Karpas-422 (cell line): Measurements from ENCODE around the gene NPAS3. TPM values are rescaled to one million over a fixed set of nuclear protein-coding genes. Genes with fewer than 3 reads are reported as not detected.

ENCODE experiments used
- DNase-seq: peaks from one replicate; pipeline ENCODE4 v3.0.0-alpha.2; 2015
- H2AFZ ChIP-seq: fragments of 200-600 bp; sonication (generic); 2 replicates; pipeline ENCODE4 v1.6.1; 2014; ENCODE audit warnings: antibody characterized with exemption, low read length, mixed read lengths
- H3K27ac ChIP-seq: fragments of 200-600 bp; sonication (generic); 2 replicates; pipeline ENCODE4 v1.5.1; 2014; ENCODE audit warnings: mild to moderate bottlenecking, low read length, moderate library complexity
- H3K27me3 ChIP-seq: fragments of 200-600 bp; sonication (generic); 2 replicates; pipeline ENCODE4 v1.6.1; 2014; ENCODE audit warnings: low read length, mixed read lengths
- H3K36me3 ChIP-seq: fragments of 200-600 bp; sonication (generic); 2 replicates; pipeline ENCODE4 v1.6.1; 2014; ENCODE audit warnings: low read length, mixed read lengths; ENCODE audit not compliant: insufficient read depth
- H3K4me1 ChIP-seq: fragments of 200-600 bp; sonication (generic); 2 replicates; pipeline ENCODE4 v1.6.1; 2014; ENCODE audit warnings: mild to moderate bottlenecking, low read length, mixed read lengths
- H3K4me2 ChIP-seq: fragments of 200-600 bp; sonication (generic); 2 replicates; pipeline ENCODE4 v1.6.1; 2014; ENCODE audit warnings: low read length, low read depth, mild to moderate bottlenecking; ENCODE audit not compliant: poor library complexity, severe bottlenecking
- H3K4me3 ChIP-seq: fragments of 200-600 bp; sonication (generic); 2 replicates; pipeline ENCODE4 v1.5.1; 2014; ENCODE audit warnings: mild to moderate bottlenecking, antibody characterized with exemption, low read length, mixed read lengths
- H3K79me2 ChIP-seq: fragments of 200-600 bp; sonication (generic); 2 replicates; pipeline ENCODE4 v1.6.1; 2014; ENCODE audit warnings: mild to moderate bottlenecking, low read length, mixed read lengths
- H3K9ac ChIP-seq: fragments of 200-600 bp; sonication (generic); 2 replicates; pipeline ENCODE4 v1.6.0; 2014; ENCODE audit warnings: low read length
- H3K9me2 ChIP-seq: fragments of 200-600 bp; sonication (generic), shearing (Covaris generic); replicated peaks from 2 replicates; pipeline ENCODE4 v1.6.0; 2014; ENCODE audit warnings: mild to moderate bottlenecking, low read length, moderate library complexity; ENCODE audit not compliant: insufficient read depth
- H3K9me3 ChIP-seq: fragments of 300-700, 200-600 bp; sonication (generic); 2 replicates; pipeline ENCODE4 v1.6.1; 2014; ENCODE audit warnings: low read length, mixed read lengths
- H4K20me1 ChIP-seq: fragments of 200-600 bp; sonication (generic); 2 replicates; pipeline ENCODE4 v1.6.1; 2014; ENCODE audit warnings: mild to moderate bottlenecking, antibody characterized with exemption, low read length, low read depth; ENCODE audit not compliant: insufficient read depth
- total RNA-seq: library from RNA; depleted of rRNA; stranded (reverse); fragments of >200 nt; shearing (Covaris generic); gene quantifications from 2 replicates; pipeline ENCODE4 v1.2.3, GENCODE V29; 2014; ENCODE audit warnings: low replicate concordance

The NPAS3 gene
- total RNA-seq, 1 experiment from 2014 or later, result 1.6 TPM

DNA sequence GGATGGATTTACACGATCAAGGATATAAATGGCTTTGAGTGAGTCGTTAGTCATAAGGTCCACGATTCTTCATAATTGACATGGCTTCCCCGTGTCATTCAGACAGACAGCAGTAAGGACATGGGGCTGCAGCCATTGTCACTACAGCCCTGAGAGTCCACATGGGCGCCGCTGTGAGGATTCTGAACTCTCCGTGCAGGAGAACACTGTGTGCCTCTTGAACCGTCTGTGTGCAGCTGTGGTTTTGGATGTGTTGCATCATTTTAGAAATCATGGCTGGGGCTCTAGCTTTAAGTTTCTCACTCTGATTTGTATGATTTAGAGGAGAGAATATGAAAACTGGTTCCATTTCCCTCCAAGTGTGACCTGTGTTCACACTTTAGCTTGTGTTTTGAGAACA is 47.2 kb downstream of the NPAS3 start:
- H2AFZ ChIP-seq, result no peak overlapping the region
- no peaks in the 10 kb centered on the region for H3K27me3 ChIP-seq
- no peaks in the 10 kb centered on the region for H3K79me2 ChIP-seq
- no peak for DNase-seq
- no peak overlapping the region for H3K9ac ChIP-seq
- no peak overlapping the region for H3K4me3 ChIP-seq
- no peak overlapping the region for H3K4me2 ChIP-seq
- no peaks in the 10 kb centered on the region for H3K9me3 ChIP-seq
- H3K9me2 ChIP-seq, result no peaks in the 10 kb centered on the region
- no peaks in the 10 kb centered on the region for H4K20me1 ChIP-seq
- no peak overlapping the region for H3K27ac ChIP-seq
- H3K36me3 ChIP-seq, result no peaks in the 10 kb centered on the region
- H3K4me1 ChIP-seq, result peaks cover 3% of the 10 kb centered on the region

- Histone ChIP-seq H3K27me3 (no peaks in the 10 kb centered on the region), H3K27ac (no peak overlapping the region), H3K36me3 (no peaks in the 10 kb centered on the region), H3K9me2 (no peaks in the 10 kb centered on the region), H3K4me1 (no peaks in the 10 kb centered on the region), H3K9me3 (no peaks in the 10 kb centered on the region), H3K4me2 (no peak overlapping the region), H3K9ac (no peak overlapping the region), H3K4me3 (no peak overlapping the region), H2AFZ (no peak overlapping the region), H4K20me1 (no peaks in the 10 kb centered on the region), H3K79me2 (no peaks in the 10 kb centered on the region)
- DNase-seq, result no peak
Observed at GRCh38 chr14:32986791-32987540, 48.3 kb downstream of the NPAS3 start.

- no peaks in the 10 kb centered on the region for H3K36me3 ChIP-seq
- no peaks in the 10 kb centered on the region for H3K27me3 ChIP-seq
- H2AFZ ChIP-seq, result no peak overlapping the region
- no peaks in the 10 kb centered on the region for H3K9me2 ChIP-seq
- H3K9ac ChIP-seq, result no peak overlapping the region
- H3K9me3 ChIP-seq, result no peaks in the 10 kb centered on the region
- no peaks in the 10 kb centered on the region for H3K4me1 ChIP-seq
- no peak for DNase-seq
- no peak overlapping the region for H3K4me2 ChIP-seq
- H3K79me2 ChIP-seq, result no peaks in the 10 kb centered on the region
- H3K27ac ChIP-seq, result no peak overlapping the region
- no peak overlapping the region for H3K4me3 ChIP-seq
- H4K20me1 ChIP-seq, result no peaks in the 10 kb centered on the region
Observed at GRCh38 chr14:32991691-32992090, 53.0 kb downstream of the NPAS3 start.

- H2AFZ ChIP-seq, result no peak overlapping the region
- no peaks in the 10 kb centered on the region for H3K79me2 ChIP-seq
- no peak overlapping the region for H3K27ac ChIP-seq
- no peaks in the 10 kb centered on the region for H3K36me3 ChIP-seq
- no peak overlapping the region for H3K4me2 ChIP-seq
- H3K4me3 ChIP-seq, result no peak overlapping the region
- H3K4me1 ChIP-seq, result no peaks in the 10 kb centered on the region
- no peak for DNase-seq
- no peak overlapping the region for H3K9ac ChIP-seq
- H3K9me2 ChIP-seq, result no peaks in the 10 kb centered on the region
- H3K27me3 ChIP-seq, result no peaks in the 10 kb centered on the region
- no peaks in the 10 kb centered on the region for H4K20me1 ChIP-seq
- no peaks in the 10 kb centered on the region for H3K9me3 ChIP-seq
Observed at GRCh38 chr14:32993921-32994320, 55.2 kb downstream of the NPAS3 start.

- Histone ChIP-seq H4K20me1 (no peaks in the 10 kb centered on the region), H3K36me3 (no peaks in the 10 kb centered on the region), H3K4me1 (no peaks in the 10 kb centered on the region), H3K9me2 (no peaks in the 10 kb centered on the region), H3K27ac (no peak overlapping the region), H3K9me3 (no peaks in the 10 kb centered on the region), H2AFZ (no peak overlapping the region), H3K4me2 (no peak overlapping the region), H3K9ac (no peak overlapping the region), H3K4me3 (no peak overlapping the region), H3K27me3 (no peaks in the 10 kb centered on the region), H3K79me2 (no peaks in the 10 kb centered on the region)
- DNase-seq, result no peak
Observed at GRCh38 chr14:32996343-32996742, 57.7 kb downstream of the NPAS3 start.

DNA sequence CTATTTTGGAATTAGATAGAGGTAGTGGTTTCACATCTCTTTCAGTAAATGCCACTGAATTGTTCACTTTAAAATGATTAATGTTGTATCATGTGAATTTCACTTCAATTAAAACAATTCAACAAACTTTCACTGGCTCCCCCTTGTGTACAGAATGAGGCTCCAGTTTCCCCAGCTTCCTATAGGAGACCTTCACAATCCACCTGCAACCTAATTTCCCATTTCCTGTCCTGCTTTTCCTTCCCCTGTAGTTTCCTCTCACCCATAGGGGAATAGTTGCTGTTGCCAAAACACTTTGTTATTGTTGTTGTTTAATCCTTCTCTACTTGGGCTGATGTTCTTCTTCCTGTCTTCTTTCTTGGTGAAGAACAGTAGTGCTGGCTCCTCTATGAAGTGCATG is 59.8 kb downstream of the NPAS3 start:
- Histone ChIP-seq H3K4me2 (no peak overlapping the region), H2AFZ (no peak overlapping the region), H3K4me3 (no peak overlapping the region), H3K9me2 (no peaks in the 10 kb centered on the region), H4K20me1 (no peaks in the 10 kb centered on the region), H3K9ac (no peak overlapping the region), H3K4me1 (no peaks in the 10 kb centered on the region), H3K9me3 (no peaks in the 10 kb centered on the region), H3K27me3 (no peaks in the 10 kb centered on the region), H3K36me3 (no peaks in the 10 kb centered on the region), H3K79me2 (no peaks in the 10 kb centered on the region), H3K27ac (no peak overlapping the region)
- peak; percentile 66 for DNase-seq

DNA sequence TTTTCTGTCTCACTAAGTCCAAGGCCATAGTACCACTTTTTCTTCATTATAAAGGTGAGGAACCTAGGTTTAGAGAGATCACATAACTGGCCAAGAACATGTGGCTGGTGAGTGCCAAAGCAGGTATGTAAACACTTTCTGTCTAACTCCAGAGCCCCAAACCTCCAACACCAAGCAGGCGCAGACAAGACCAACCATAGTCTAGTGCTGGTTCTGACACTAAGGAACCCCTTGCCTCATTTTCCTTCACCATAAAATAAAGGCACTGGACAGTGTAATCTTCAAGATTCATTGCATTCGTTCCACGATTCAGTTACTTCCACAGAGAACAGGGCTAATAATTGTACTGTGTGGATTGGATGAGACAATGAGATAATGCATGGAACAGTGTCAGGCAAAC is 71.0 kb downstream of the NPAS3 start:
- Histone ChIP-seq H3K79me2 (no peaks in the 10 kb centered on the region), H3K27ac (no peak overlapping the region), H3K4me1 (no peaks in the 10 kb centered on the region), H3K9me3 (no peaks in the 10 kb centered on the region), H3K4me3 (no peak overlapping the region), H3K9ac (no peak overlapping the region), H3K27me3 (no peaks in the 10 kb centered on the region), H3K9me2 (no peaks in the 10 kb centered on the region), H2AFZ (no peak overlapping the region), H4K20me1 (no peaks in the 10 kb centered on the region), H3K4me2 (no peak overlapping the region), H3K36me3 (no peaks in the 10 kb centered on the region)
- no peak for DNase-seq

DNA sequence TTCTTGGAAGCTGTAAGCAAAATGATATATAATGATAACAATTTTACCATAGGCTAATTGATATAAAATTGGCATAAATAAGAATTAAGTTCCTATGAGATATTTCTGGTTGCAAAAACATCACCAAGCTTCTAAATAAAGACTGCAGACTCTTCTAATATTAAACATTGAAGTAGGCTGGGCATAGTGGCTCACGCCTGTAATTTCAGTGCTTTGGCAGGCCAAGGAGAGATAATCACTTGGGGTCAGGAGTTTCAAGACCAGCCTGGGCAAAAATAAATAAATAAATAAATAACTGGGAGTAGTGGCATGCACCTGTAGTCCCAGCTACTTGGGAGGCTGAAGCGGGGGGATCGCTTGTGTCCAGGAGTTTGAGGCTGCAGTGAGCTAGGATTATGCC is 71.8 kb downstream of the NPAS3 start:
- H3K27me3 ChIP-seq, result no peaks in the 10 kb centered on the region
- no peak overlapping the region for H2AFZ ChIP-seq
- no peak overlapping the region for H3K9ac ChIP-seq
- H3K36me3 ChIP-seq, result no peaks in the 10 kb centered on the region
- H3K27ac ChIP-seq, result no peak overlapping the region
- H4K20me1 ChIP-seq, result no peaks in the 10 kb centered on the region
- H3K4me3 ChIP-seq, result no peak overlapping the region
- no peaks in the 10 kb centered on the region for H3K79me2 ChIP-seq
- H3K9me3 ChIP-seq, result no peaks in the 10 kb centered on the region
- H3K9me2 ChIP-seq, result no peaks in the 10 kb centered on the region
- DNase-seq, result no peak
- H3K4me2 ChIP-seq, result no peak overlapping the region
- no peaks in the 10 kb centered on the region for H3K4me1 ChIP-seq
